BLaER1 treated with 17β-estradiol and CSF1 and Interleukin-3, amounts not matched to agents 10 nM and 100 nM (cell line): ENCODE data around the gene CDH16.
"Not testable (repeated sequence)": the region's sequence is repeated elsewhere in the genome, so short reads cannot be mapped to it uniquely, and the experiment has no call there.

Experiments used
- H3K27ac ChIP-seq, 11 experiments: shearing (Covaris generic); formaldehyde crosslinking; 2 replicates each; pipeline ENCODE4 v1.8.1; 2022
- H3K27me3 ChIP-seq, 11 experiments: shearing (Covaris generic); formaldehyde crosslinking; 2 replicates each; pipeline ENCODE4 v1.8.1; 2022
- H3K36me3 ChIP-seq, 11 experiments: shearing (Covaris generic); formaldehyde crosslinking; 2 replicates each; pipeline ENCODE4 v1.8.1; 2022
- H3K4me1 ChIP-seq, 10 experiments: shearing (Covaris generic); formaldehyde crosslinking; 2 replicates each; pipeline ENCODE4 v1.8.1; 2022
- H3K4me2 ChIP-seq, 11 experiments: shearing (Covaris generic); formaldehyde crosslinking; 2 replicates each; pipeline ENCODE4 v1.8.1; 2022
- H3K4me3 ChIP-seq, 10 experiments: shearing (Covaris generic); formaldehyde crosslinking; 2 replicates each; pipeline ENCODE4 v1.8.1; 2022
- H3K9ac ChIP-seq, 11 experiments: shearing (Covaris generic); formaldehyde crosslinking; 2 replicates each; pipeline ENCODE4 v1.8.1; 2022
- H3K9me3 ChIP-seq, 11 experiments: shearing (Covaris generic); formaldehyde crosslinking; replicated peaks in 1 of 11; 2 replicates each; pipeline ENCODE4 v1.8.1; 2022
- H4K20me1 ChIP-seq, 11 experiments: shearing (Covaris generic); formaldehyde crosslinking; 2 replicates each; pipeline ENCODE4 v1.8.1; 2022
- Cebpa-rat ChIP-seq, 11 experiments: shearing (Covaris generic); IDR thresholded peaks; 2 replicates each; pipeline ENCODE4 v1.8.1; 2022

CDH16 gene

DNA sequence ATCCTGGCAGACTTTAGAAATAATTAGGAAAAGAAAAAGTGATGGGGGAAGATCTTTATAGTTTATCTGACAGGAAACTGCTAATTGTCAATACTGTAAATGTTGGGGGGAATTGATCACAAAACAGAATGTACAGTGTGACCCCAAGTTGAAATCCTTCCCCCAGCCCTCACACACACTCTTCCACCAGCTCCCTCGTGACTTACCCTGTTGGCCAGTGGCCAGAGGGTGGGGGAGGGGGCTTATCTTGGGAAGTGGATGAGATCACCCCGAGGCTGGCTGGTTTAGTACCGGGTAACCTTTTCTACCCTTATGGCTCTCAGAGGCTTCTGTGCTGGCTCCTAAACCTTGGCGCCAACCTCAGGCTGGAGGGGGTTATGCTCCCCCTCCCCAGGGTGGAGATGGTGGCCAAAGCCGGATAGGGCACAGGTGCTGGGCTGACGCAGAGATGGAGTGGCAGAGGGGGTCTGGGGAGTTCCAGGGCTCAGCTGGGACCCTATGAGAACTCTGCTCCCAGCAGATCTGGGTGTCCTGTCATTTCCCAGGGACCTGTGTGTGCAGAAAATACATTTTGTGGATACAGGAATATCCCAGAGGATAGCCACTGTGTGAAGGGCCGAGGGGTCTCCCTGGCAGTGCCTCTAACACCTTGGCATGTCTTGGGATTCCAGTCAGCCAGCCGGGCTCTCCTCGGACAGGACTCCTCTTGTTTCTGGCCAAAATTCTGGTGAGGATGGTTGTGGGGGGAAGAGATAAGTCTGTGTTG is 18.6 kb downstream of the CDH16 start:
- Histone ChIP-seq H3K4me3 (no peak overlapping the region), H3K9ac (peak overlapping the region in 6 of 11 experiments; percentile 19 to 52 (median 30); a peak in 6 of 22 replicates), H4K20me1 (peaks cover 0 to 8% (median 0%) of the 10 kb centered on the region in 11 experiments; a peak in 4 of 22 replicates), H3K4me1 (peaks cover 32 to 73% (median 68%) of the 10 kb centered on the region in 10 experiments), H3K36me3 (no peaks in the 10 kb centered on the region), H3K9me3 (no peaks in the 10 kb centered on the region), H3K27me3 (no peaks in the 10 kb centered on the region), H3K4me2 (peak overlapping the region; percentile 24 to 90 (median 62)), H3K27ac (peak overlapping the region in 5 of 11 experiments; percentile 14 to 35 (median 21); a peak in 4 of 22 replicates)
- no peak for TF ChIP-seq Cebpa-rat (IDR thresholded peaks at IDR 0.05)

DNA sequence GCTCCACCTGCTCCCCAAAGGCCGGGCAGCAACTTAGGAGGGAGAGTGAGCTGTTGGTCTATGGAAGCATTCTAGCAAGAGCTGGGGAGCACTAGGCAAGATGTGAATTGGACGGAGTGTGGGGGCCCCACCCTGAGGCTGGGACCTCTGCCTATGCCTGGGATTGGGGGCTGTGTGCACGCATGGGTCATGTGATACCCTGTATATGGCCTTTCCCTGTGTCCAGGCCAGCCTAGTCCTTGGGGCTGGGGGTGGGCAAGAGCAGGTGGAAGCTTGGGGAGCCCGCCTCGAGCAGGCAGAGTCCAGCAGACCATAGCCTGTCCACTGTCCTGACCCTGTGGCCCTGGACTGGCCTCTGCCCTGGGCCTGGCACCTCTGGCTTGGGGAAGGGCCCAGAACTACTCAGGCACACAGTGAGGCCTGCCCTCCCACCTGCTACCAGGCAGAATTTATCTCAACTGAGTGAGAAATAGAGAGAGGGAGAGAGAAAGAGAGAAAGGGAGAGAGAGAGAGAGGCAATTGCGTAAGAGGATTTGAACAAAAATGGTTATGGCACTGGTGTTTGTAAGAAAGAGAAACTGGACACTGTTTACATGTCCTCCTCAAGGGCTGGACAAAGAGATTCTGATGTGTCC is 19.3 kb downstream of the CDH16 start:
- H3K36me3 ChIP-seq: no peaks in the 10 kb centered on the region
- no peak overlapping the region for H3K4me3 ChIP-seq
- peak overlapping the region; percentile 24 to 90 (median 62); a peak in 21 of 22 replicates for H3K4me2 ChIP-seq
- H3K9me3 ChIP-seq: no peaks in the 10 kb centered on the region
- TF ChIP-seq Cebpa-rat (IDR thresholded peaks at IDR 0.05): peak in 7 of 11 experiments; percentile 36 to 78 (median 61); a peak in 7 of 22 replicates
- peaks cover 30 to 71% (median 64%) of the 10 kb centered on the region in 10 experiments for H3K4me1 ChIP-seq
- H3K27me3 ChIP-seq: no peaks in the 10 kb centered on the region
- peaks cover 0 to 14% (median 0%) of the 10 kb centered on the region in 11 experiments; a peak in 7 of 22 replicates for H4K20me1 ChIP-seq
- H3K9ac ChIP-seq: peak overlapping the region in 5 of 11 experiments; percentile 11 to 31 (median 27); a peak in 3 of 22 replicates
- H3K27ac ChIP-seq: peak overlapping the region in 4 of 11 experiments; percentile 14 to 35 (median 18); a peak in 3 of 22 replicates

DNA sequence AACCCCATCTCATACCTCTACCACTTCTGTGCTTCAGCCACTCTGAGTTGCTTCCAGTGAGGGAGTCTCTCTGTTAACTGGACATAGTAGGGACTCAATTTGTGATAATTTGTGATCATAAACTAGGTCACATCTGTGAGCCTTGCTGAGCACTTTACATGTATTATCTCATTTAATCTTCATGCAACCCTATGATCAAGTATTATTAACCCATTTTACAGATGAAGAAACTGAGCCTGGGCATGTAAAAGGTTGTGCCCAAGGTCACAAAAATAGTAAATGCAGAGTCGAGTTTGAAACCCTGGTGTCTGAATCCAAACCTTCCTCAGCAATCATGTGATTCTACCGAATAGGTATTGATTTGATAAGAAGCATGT is 19.8 kb downstream of the CDH16 start:
- Histone ChIP-seq H3K27me3 (no peaks in the 10 kb centered on the region), H3K9me3 (no peaks in the 10 kb centered on the region), H4K20me1 (peaks cover 0 to 19% (median 0%) of the 10 kb centered on the region in 11 experiments; a peak in 7 of 22 replicates), H3K36me3 (no peaks in the 10 kb centered on the region), H3K9ac (no peak overlapping the region), H3K4me2 (no peak overlapping the region), H3K4me3 (no peak overlapping the region), H3K4me1 (peaks cover 25 to 66% (median 59%) of the 10 kb centered on the region in 10 experiments), H3K27ac (no peak overlapping the region)
- no peak for TF ChIP-seq Cebpa-rat (IDR thresholded peaks at IDR 0.05)

DNA sequence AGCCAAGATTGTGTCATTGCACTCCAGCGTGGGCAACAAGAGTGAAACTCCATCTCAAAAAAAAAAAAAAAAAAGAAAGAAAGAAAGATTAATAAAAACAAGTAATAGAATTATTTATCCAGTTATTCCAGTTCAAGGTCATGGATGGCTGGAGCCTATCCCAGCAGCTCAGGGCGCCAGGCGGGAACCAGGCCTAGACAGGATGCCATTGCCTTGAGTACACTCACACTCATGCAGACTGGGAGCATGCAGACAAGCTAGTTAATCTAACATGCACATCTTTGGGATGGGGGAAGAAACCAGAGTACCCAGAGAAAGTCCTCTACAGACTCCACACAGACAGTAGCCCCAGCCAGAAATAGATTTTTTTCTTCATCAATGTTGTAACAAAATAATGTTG is 20.5 kb downstream of the CDH16 start:
- Histone ChIP-seq H3K4me1 (peaks cover 18 to 59% (median 53%) of the 10 kb centered on the region in 10 experiments), H3K9me3 (no peaks in the 10 kb centered on the region), H3K27me3 (no peaks in the 10 kb centered on the region), H3K36me3 (no peaks in the 10 kb centered on the region), H3K9ac (no peak overlapping the region), H3K27ac (no peak overlapping the region), H3K4me3 (no peak overlapping the region), H3K4me2 (no peak overlapping the region), H4K20me1 (peaks cover 0 to 21% (median 0%) of the 10 kb centered on the region in 11 experiments; a peak in 7 of 22 replicates)
- TF ChIP-seq Cebpa-rat (IDR thresholded peaks at IDR 0.05): no peak

DNA sequence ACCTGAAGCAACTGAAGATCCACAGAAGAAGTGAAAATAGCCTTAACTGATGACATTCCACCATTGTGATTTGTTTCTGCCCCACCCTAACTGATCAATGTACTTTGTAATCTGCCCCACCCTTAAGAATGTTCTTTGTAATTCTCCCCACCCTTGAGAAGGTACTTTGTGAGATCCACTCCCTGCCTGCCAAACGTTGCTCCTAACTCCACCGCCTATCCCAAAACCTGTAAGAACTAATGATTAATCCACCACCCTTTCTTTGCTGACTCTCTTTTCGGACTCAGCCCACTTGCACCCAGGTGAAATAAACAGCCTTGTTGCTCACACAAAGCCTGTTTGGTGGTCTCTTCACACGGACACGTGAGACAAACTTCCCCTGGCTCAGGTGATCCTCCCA is 22.0 kb downstream of the CDH16 start:
- not testable (repeated sequence) for H3K4me3 ChIP-seq, H3K9ac ChIP-seq, H3K27me3 ChIP-seq, H3K36me3 ChIP-seq, H3K27ac ChIP-seq, H3K9me3 ChIP-seq
- Histone ChIP-seq H4K20me1 (peaks cover 0 to 25% (median 6%) of the 10 kb centered on the region in 11 experiments; a peak in 8 of 22 replicates), H3K4me2 (peak overlapping the region in 2 of 11 experiments; percentile 52 to 56; a peak in 2 of 22 replicates), H3K4me1 (peaks cover 19 to 51% (median 47%) of the 10 kb centered on the region in 10 experiments)

DNA sequence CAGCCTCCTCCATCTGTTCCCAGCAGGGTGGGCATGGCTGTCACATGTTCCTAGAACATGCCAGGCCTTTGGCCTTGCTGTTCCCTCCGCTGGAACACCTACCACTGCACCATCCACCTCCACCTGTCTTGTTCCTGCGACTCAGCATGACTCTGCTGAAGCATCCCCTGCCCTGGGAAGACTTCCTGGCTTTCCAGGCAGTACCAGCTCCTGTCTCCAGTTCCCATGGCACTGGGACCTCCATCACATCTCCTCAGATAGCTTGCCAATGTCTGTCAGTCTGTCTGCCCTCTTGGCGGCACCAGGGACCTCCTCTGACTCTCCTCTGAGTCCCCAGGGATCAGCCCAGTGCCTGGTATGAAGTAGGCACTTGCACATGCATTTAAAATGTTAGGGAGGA is 22.7 kb downstream of the CDH16 start:
- H3K9me3 ChIP-seq: no peaks in the 10 kb centered on the region
- TF ChIP-seq Cebpa-rat (IDR thresholded peaks at IDR 0.05): no peak
- H3K4me2 ChIP-seq: peak overlapping the region in 9 of 11 experiments; percentile 32 to 69 (median 56); a peak in 16 of 22 replicates
- peaks cover 0 to 11% (median 4%) of the 10 kb centered on the region in 11 experiments; a peak in 6 of 22 replicates for H3K36me3 ChIP-seq
- peaks cover 19 to 48% (median 42%) of the 10 kb centered on the region in 10 experiments for H3K4me1 ChIP-seq
- H4K20me1 ChIP-seq: peaks cover 0 to 32% (median 11%) of the 10 kb centered on the region in 11 experiments; a peak in 10 of 22 replicates
- H3K9ac ChIP-seq: peak overlapping the region in 5 of 11 experiments; percentile 8 to 47 (median 24); a peak in 5 of 22 replicates
- no peak overlapping the region for H3K27ac ChIP-seq
- no peak overlapping the region for H3K4me3 ChIP-seq
- no peaks in the 10 kb centered on the region for H3K27me3 ChIP-seq

DNA sequence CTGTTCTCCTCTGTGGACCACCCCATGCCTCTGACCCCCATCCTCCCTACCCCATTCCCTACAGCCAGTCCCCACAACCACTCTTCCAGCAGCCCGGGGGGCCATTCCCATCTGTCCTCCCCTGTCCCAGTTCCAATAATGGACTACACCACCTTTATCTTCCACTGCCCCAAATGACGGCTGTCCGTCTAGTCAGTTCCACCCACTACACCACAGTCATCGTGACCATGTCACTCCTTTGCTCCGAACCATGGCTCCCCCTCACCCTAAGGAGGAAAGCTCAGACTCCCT is 23.1 kb downstream of the CDH16 start:
- H3K9me3 ChIP-seq: no peaks in the 10 kb centered on the region
- H3K9ac ChIP-seq: peak overlapping the region in 6 of 11 experiments; percentile 8 to 47 (median 30); a peak in 9 of 22 replicates
- H4K20me1 ChIP-seq: peaks cover 0 to 36% (median 13%) of the 10 kb centered on the region in 11 experiments; a peak in 13 of 22 replicates
- peaks cover 19 to 45% (median 41%) of the 10 kb centered on the region in 10 experiments for H3K4me1 ChIP-seq
- H3K27ac ChIP-seq: no peak overlapping the region
- no peaks in the 10 kb centered on the region for H3K27me3 ChIP-seq
- no peak overlapping the region for H3K4me3 ChIP-seq
- TF ChIP-seq Cebpa-rat (IDR thresholded peaks at IDR 0.05): no peak
- peak overlapping the region in 9 of 11 experiments; percentile 32 to 69 (median 56); a peak in 17 of 22 replicates for H3K4me2 ChIP-seq
- peaks cover 0 to 15% (median 4%) of the 10 kb centered on the region in 11 experiments; a peak in 7 of 22 replicates for H3K36me3 ChIP-seq

DNA sequence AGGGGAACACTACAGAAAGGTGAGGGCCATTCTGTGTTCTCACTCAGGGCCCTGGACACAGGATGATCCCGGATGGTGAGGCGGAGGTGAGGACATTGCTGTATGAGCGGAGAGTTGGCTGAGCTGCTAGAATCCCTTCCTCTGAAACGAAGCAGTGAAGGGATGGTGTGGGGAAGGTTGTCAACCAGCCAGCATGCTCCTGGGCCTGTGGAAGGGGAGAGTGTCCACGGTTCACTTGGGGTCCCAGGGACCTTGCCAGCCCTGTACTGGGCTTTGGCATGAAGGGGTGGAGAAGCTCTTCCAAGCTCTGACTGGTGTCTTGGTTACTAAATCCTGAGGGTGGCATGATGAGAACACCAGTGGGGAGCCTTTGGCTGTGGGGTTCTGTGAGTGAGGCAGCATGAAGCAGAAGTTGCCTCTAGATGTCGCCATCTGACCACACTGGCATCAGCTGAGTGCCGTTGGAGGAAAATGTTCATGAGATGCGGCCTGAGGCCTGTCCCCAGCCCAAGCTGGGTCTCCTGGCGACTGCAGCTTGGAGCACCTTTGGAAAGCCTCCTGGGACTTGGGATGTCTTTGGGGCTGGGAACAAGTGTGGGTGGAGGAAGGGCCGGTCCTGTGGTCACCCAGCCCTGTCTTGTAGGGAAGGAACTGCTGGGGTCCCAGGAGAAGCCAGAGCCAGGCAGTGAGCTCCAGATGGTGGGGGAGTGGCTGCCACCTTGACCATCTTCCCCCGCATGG is 23.6 kb downstream of the CDH16 start:
- no peak overlapping the region for H3K4me3 ChIP-seq
- H3K36me3 ChIP-seq: peaks cover 0 to 17% (median 4%) of the 10 kb centered on the region in 11 experiments; a peak in 7 of 22 replicates
- H3K9me3 ChIP-seq: no peaks in the 10 kb centered on the region
- peaks cover 0 to 40% (median 15%) of the 10 kb centered on the region in 11 experiments; a peak in 13 of 22 replicates for H4K20me1 ChIP-seq
- H3K27me3 ChIP-seq: no peaks in the 10 kb centered on the region
- no peak for TF ChIP-seq Cebpa-rat (IDR thresholded peaks at IDR 0.05)
- peak overlapping the region in 9 of 11 experiments; percentile 32 to 69 (median 56); a peak in 17 of 22 replicates for H3K4me2 ChIP-seq
- H3K4me1 ChIP-seq: peaks cover 16 to 40% (median 36%) of the 10 kb centered on the region in 10 experiments
- peak overlapping the region in 5 of 11 experiments; percentile 23 to 47 (median 37); a peak in 7 of 22 replicates for H3K9ac ChIP-seq
- no peak overlapping the region for H3K27ac ChIP-seq
